Thyroid gland (tissue), 4 donors: ENCODE results near the gene TSHZ2.
"Not testable (repeated sequence)": the region's sequence is repeated elsewhere in the genome, so short reads cannot be mapped to it uniquely, and the experiment has no call there.

Experiments used
- CTCF ChIP-seq, 6 experiments: fragments of 200-600 bp in 3 of 6; fragments of 450-650 bp in 3 of 6; sonication (generic) in 3 of 6; IDR thresholded peaks; one replicate each; pipeline ENCODE4 v1.5.1; 2016 to 2019; ENCODE audit warnings: antibody characterized with exemption in 6 of 6, mild to moderate bottlenecking in 2 of 6, inconsistent platforms in 1 of 6, moderate library complexity in 1 of 6
- POLR2A ChIP-seq, 2 donors: fragments of 450-650 bp; IDR thresholded peaks; one replicate each; pipeline ENCODE4 v1.6.1; 2017; ENCODE audit warnings: antibody characterized with exemption in 2 of 2, mild to moderate bottlenecking in 2 of 2, moderate library complexity in 1 of 2

- not testable (repeated sequence) for TF ChIP-seq POLR2A, CTCF (IDR thresholded peaks at IDR 0.05)
Measured at GRCh38 chr20:52966543-52966942, 5.6 kb upstream of the TSHZ2 start.
